Adrenal gland (tissue), 12 donors: ENCODE results near the gene FBLN1. TPM values are rescaled to one million over a fixed set of nuclear protein-coding genes. Genes with fewer than 3 reads are reported as not detected.
A peak's percentile ranks its signal among the peaks of the same experiment; 100 is the strongest.

Source experiments
- DNase-seq, 7 donors: peaks; one replicate each; pipeline ENCODE4 v3.0.0-alpha.2; 2019 to 2020
- H3K27ac ChIP-seq, 5 donors: fragments of 200-600 bp; sonication (generic) in 4 of 5; 1 replicate in 3 of 5; 2 replicates in 2 of 5; pipeline versions ENCODE4 v1.5.1 to v1.8.0; 2016 to 2020; ENCODE audit warnings: mild to moderate bottlenecking in 1 of 5
- H3K27me3 ChIP-seq: fragments of 200-600 bp; 2 replicates; pipeline ENCODE4 v1.8.0; 2021
- H3K36me3 ChIP-seq, 2 donors: fragments of 200-600 bp; replicated peaks in 1 of 2; 1 replicate in 1 of 2; 2 replicates in 1 of 2; pipeline versions ENCODE4 v1.5.1 to v1.8.0; 2018 to 2022
- H3K4me1 ChIP-seq, 2 donors: fragments of 200-600 bp; replicated peaks in 1 of 2; 1 replicate in 1 of 2; 2 replicates in 1 of 2; pipeline versions ENCODE4 v1.5.1 to v1.8.0; 2018 to 2021
- H3K4me3 ChIP-seq, 4 donors: fragments of 200-600 bp; sonication (generic) in 3 of 4; one replicate each; pipeline ENCODE4 v1.5.1; 2016 to 2018
- H3K9me3 ChIP-seq, 3 donors: fragments of 200-600 bp; sonication (generic) in 1 of 3; replicated peaks in 1 of 3; 1 replicate in 2 of 3; 2 replicates in 1 of 3; pipeline versions ENCODE4 v1.5.1 to v1.8.0; 2016 to 2021
- POLR2A ChIP-seq, 2 donors: fragments of 450-650 bp; IDR thresholded peaks; one replicate each; pipeline ENCODE4 v1.6.1; 2017; ENCODE audit warnings: antibody characterized with exemption in 2 of 2, mild to moderate bottlenecking in 2 of 2, moderate library complexity in 1 of 2
- WGBS, 4 donors: extraction: QIAGEN DNeasy Blood & Tissue Kit in 2 of 4; methylation state at CpG; one replicate each; pipeline versions ENCODE4 v1.1.5 to v1.1.7; 2013 to 2017; 5-methylcytosine and 5-hydroxymethylcytosine counted together
- intact Hi-C, 2 donors: fragments of 100-400 bp; cut with DNase I; formaldehyde crosslinking; loops; one replicate each; pipeline versions ENCODE4 v1.14.1 to v1.15.0; 2022 to 2023
- polyA plus RNA-seq, 3 donors: library from polyadenylated mRNA; stranded (reverse); fragments of 200-250 nt in 2 of 3; fragments of 350-450 nt in 1 of 3; fragmentation: Illumina TruSeq in 1 of 3; extraction: RNeasy Lipid Tissue Mini Kit (QIAGEN cat#74804) in 1 of 3; gene quantifications; one replicate each; pipeline ENCODE4 v1.2.3, GENCODE V29; 2013 to 2014
- total RNA-seq, 9 donors: library from RNA; depleted of rRNA in 4 of 9; stranded (reverse); fragments of >200 nt in 4 of 9; fragments of 120-200 nt in 1 of 9; fragmentation: NEBNext Ultra II Directional in 1 of 9; extraction: Animal tissue kit (Norgen Biotek cat#: 25700) in 1 of 9; gene quantifications; one replicate each; pipeline versions ENCODE4 v1.1.0 to v1.2.4, GENCODE V29; 2013 to 2023
- TF ChIP-seq, protein P1 (sequence below), 6 experiments: fragments of 450-650 bp in 4 of 6; fragments of 200-600 bp in 2 of 6; sonication (generic) in 1 of 6; IDR thresholded peaks; 1 replicate in 5 of 6; 2 replicates in 1 of 6; pipeline versions ENCODE4 v1.5.1 to v1.8.0; 2016 to 2021; ENCODE audit warnings: antibody characterized with exemption in 6 of 6, mild to moderate bottlenecking in 2 of 6, moderate library complexity in 1 of 6
- donor health status: healthy with polysubstance abuse.
- donor health status: Bipolar disorder and iron deficiency.
- donor health status: DM: yes; HTN: yes; CAD: no.
- donor health status: DM: no; HTN: no; CAD: no.
- donor health status: DM: no; HTN: no; CAD: no.
- donor health status: DM: yes; HTN: yes; CAD: no.

FBLN1 gene
- total and polyA plus RNA-seq, 12 donors: 13.0 to 387 (median 148) TPM

DNA sequence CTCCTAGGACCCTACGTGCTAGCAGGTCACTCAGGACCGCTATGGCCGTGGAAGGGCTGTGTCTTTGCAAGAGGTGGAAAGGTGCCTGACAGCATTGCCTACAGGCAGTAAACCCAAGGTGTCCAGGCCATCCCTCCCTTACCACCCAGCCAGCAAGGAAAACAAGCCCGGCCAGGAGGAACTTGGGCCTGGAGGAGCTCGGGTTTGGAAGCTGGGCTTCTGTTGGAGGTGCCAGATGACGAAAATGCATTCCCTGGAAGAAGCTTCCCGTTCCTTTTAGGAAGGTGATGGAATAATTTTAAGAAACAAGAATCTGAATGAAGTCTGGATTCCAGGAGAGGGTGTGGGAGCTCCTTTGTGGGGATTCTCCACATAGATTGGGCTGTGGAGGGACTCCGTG lies 23.6 kb downstream of the FBLN1 start:
- 70 to 89% (median 84%) methylated on average over 8 of the region's 8 CpGs for WGBS, 4 donors
- Histone ChIP-seq H3K4me3 (no peak overlapping the region), H3K9me3 (no peaks in the 10 kb centered on the region), H3K27me3 (no peaks in the 10 kb centered on the region), H3K36me3 (no peaks in the 10 kb centered on the region), H3K4me1 (no peaks in the 10 kb centered on the region), H3K27ac (peak overlapping the region in 1 of 5 donors; percentile 74)
- TF ChIP-seq, protein P1, sequence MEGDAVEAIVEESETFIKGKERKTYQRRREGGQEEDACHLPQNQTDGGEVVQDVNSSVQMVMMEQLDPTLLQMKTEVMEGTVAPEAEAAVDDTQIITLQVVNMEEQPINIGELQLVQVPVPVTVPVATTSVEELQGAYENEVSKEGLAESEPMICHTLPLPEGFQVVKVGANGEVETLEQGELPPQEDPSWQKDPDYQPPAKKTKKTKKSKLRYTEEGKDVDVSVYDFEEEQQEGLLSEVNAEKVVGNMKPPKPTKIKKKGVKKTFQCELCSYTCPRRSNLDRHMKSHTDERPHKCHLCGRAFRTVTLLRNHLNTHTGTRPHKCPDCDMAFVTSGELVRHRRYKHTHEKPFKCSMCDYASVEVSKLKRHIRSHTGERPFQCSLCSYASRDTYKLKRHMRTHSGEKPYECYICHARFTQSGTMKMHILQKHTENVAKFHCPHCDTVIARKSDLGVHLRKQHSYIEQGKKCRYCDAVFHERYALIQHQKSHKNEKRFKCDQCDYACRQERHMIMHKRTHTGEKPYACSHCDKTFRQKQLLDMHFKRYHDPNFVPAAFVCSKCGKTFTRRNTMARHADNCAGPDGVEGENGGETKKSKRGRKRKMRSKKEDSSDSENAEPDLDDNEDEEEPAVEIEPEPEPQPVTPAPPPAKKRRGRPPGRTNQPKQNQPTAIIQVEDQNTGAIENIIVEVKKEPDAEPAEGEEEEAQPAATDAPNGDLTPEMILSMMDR (IDR thresholded peaks at IDR 0.05): no peak
- no peak for TF ChIP-seq POLR2A (IDR thresholded peaks at IDR 0.05)
- no peak for DNase-seq
- intact Hi-C loops: no loop called here

DNA sequence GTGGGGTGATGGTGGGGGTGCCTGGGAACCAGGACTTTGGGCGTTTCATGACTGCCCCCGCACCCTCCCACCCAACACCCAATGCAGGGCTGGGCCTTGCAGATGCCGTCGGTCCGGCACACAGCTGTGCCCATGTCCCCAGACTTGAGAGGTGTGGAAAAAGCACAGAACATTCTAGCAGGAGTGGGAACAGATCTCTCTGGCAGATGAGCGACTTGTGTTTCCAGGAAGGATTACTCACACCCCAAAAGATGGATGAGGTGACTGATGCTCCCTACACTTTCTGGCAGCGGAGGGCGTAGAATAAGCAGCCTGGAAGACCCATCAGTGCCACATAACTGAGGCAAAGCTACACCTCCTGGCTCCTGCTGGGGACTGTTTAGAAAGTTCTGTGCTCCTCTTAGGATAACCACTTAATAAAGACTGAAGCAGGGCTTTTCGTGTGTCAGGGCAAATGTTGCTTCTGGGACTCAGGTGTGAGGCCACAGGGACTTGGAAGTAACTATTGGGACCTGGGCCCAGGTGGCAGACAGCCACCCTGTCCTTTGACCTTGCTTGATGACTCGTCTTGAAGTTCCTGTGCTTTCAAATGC lies 24.2 kb downstream of the FBLN1 start:
- Histone ChIP-seq H3K4me3 (no peak overlapping the region), H3K27ac (peak overlapping the region in 1 of 5 donors; percentile 74), H3K4me1 (no peaks in the 10 kb centered on the region), H3K27me3 (no peaks in the 10 kb centered on the region), H3K9me3 (no peaks in the 10 kb centered on the region), H3K36me3 (no peaks in the 10 kb centered on the region)
- no peak for DNase-seq
- TF ChIP-seq POLR2A (IDR thresholded peaks at IDR 0.05): no peak
- TF ChIP-seq, protein P1 (IDR thresholded peaks at IDR 0.05): no peak
- 72 to 82% (median 77%) methylated on average over 6 to 10 of the region's 10 CpGs for WGBS, 4 donors
- intact Hi-C loops: no loop called here

DNA sequence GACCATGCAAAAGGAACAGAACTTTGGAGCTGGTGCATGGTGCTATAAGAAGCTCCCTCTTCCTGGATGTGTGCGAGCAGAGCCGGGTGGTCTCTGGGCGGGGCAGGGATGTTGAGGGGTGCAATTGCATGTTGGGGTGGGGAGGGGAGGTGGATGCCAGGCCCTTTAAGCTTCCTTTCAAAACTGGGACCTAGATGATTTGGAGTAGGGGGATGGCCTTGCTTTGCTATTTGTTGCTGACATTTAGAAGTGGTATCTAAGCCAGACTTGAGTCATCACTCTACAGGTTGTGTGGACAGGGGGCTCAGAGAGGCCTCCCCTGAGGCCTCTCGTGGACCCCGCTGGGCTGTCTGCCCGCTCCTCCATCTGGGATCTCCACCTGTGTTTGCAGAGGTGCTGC lies 24.8 kb downstream of the FBLN1 start:
- TF ChIP-seq POLR2A (IDR thresholded peaks at IDR 0.05): no peak
- TF ChIP-seq, protein P1 (IDR thresholded peaks at IDR 0.05): no peak
- H3K9me3 ChIP-seq: no peaks in the 10 kb centered on the region
- no peaks in the 10 kb centered on the region for H3K4me1 ChIP-seq
- peak overlapping the region in 1 of 5 donors; percentile 74 for H3K27ac ChIP-seq
- H3K36me3 ChIP-seq: no peaks in the 10 kb centered on the region
- H3K4me3 ChIP-seq: no peak overlapping the region
- 82 to 94% (median 91%) methylated on average over 4 to 6 of the region's 6 CpGs for WGBS, 4 donors
- intact Hi-C loops: no loop called here
- H3K27me3 ChIP-seq: no peaks in the 10 kb centered on the region
- DNase-seq: no peak

DNA sequence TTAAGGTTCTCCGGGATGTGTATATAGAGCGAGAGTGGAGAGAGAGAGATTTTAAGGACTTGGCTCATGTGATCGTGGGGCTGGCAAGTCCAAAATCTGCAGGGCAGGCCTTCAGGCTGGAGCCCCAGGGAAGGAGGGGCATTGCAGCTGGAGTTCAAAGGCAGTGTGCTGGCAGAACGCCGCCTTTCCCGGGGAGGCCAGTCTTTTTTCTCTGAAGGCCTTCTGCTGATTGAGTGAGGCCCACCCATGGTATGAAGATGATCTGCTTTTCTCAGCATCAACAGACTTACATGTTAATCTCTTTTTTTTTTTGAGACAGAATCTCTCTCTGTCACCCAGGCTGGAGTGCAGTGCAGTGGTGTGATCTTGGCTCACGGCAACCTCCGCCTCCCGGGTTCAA lies 25.4 kb downstream of the FBLN1 start:
- no peaks in the 10 kb centered on the region for H3K9me3 ChIP-seq
- WGBS, 4 donors: 88 to 94% (median 91%) methylated on average over 9 of the region's 9 CpGs
- H3K4me1 ChIP-seq: no peaks in the 10 kb centered on the region
- DNase-seq: no peak
- intact Hi-C loops: no loop called here
- peak overlapping the region in 1 of 5 donors; percentile 74 for H3K27ac ChIP-seq
- H3K4me3 ChIP-seq: no peak overlapping the region
- no peaks in the 10 kb centered on the region for H3K27me3 ChIP-seq
- TF ChIP-seq, protein P1 (IDR thresholded peaks at IDR 0.05): no peak
- no peak for TF ChIP-seq POLR2A (IDR thresholded peaks at IDR 0.05)
- no peaks in the 10 kb centered on the region for H3K36me3 ChIP-seq
